ENCODE data around the gene CRPPA. TPM values are rescaled to one million over a fixed set of nuclear protein-coding genes. Genes with fewer than 3 reads are reported as not detected.

Gene CRPPA
- total and polyA plus RNA-seq, 2 of the 13 experiments (the other 11 are each of a cell fraction or from before 2014, with no cell fraction given) = 0.16 to 1.3 TPM

- TF ChIP-seq DZIP1 (CRISPR knock-in tag; IDR thresholded peaks at IDR 0.05) (no peak), ZNF451 (CRISPR knock-in tag; IDR thresholded peaks at IDR 0.05) (no peak), HOXA7 (CRISPR knock-in tag; IDR thresholded peaks at IDR 0.05) (no peak), ZFYVE20 (CRISPR knock-in tag; IDR thresholded peaks at IDR 0.05; ENCODE audit: borderline replicate concordance, low read depth) (0 out of 2 replicates have a peak, but pooled peaks have one; percentile 21), GMEB2 (CRISPR knock-in tag; IDR thresholded peaks at IDR 0.05; ENCODE audit: low read depth) (no peak), ZNF678 (CRISPR knock-in tag; IDR thresholded peaks at IDR 0.05) (no peak), ZNF280D (CRISPR knock-in tag; IDR thresholded peaks at IDR 0.05) (no peak), HCFC1 (IDR thresholded peaks at IDR 0.05; ENCODE audit: low read depth, low read length) (no peak), CBX1 (IDR thresholded peaks at IDR 0.05; ENCODE audit: low read depth) (no peak), ETV5 (CRISPR knock-in tag; IDR thresholded peaks at IDR 0.05; ENCODE audit: borderline replicate concordance) (no peak), ZSCAN22 (CRISPR knock-in tag; IDR thresholded peaks at IDR 0.05) (no peak), CERS6 (CRISPR knock-in tag; IDR thresholded peaks at IDR 0.05) (no peak), NR2C2 (CRISPR knock-in tag; IDR thresholded peaks at IDR 0.05; ENCODE audit: borderline replicate concordance) (0 out of 2 replicates have a peak, but pooled peaks have one; percentile 1), SNRNP70 (IDR thresholded peaks at IDR 0.05; ENCODE audit: low read depth, low read length) (no peak), CREB1 (IDR thresholded peaks at IDR 0.05) (no peak), CREB1 (CRISPR knock-in tag; IDR thresholded peaks at IDR 0.05) (0 out of 2 replicates have a peak, but pooled peaks have one; percentile 38), ZBTB1 (CRISPR knock-in tag; IDR thresholded peaks at IDR 0.05; ENCODE audit: borderline replicate concordance) (no peak), TEF (CRISPR knock-in tag; IDR thresholded peaks at IDR 0.05) (no peak)
Observed at GRCh38 chr7:16421333-16422102, at the start of gene CRPPA (continued).
